NB4 (cell line): ENCODE data around the gene GPR183.

Experiments
- CTCF ChIP-seq: IDR thresholded peaks from one replicate; pipeline ENCODE4 v1.5.1; 2012; ENCODE audit warnings: low read depth, low read length
- MAX ChIP-seq: IDR thresholded peaks from 2 replicates; pipeline ENCODE4 v1.6.1; 2011; ENCODE audit warnings: low read depth, low read length
- POLR2A ChIP-seq: IDR thresholded peaks from 2 replicates; pipeline ENCODE4 v1.6.1; 2011; ENCODE audit warnings: mild to moderate bottlenecking; ENCODE audit not compliant: insufficient read length; ENCODE audit errors: extremely low read depth

- TF ChIP-seq CTCF, result no peak
- no peak for TF ChIP-seq POLR2A
- no peak for TF ChIP-seq MAX
These were observed 48.9 kb downstream of the GPR183 start, which contains the start of gene GPR18 for GRCh38 chr13:99258210-99258860.
